ENCODE data around the gene PDZK1IP1.
"Not testable (repeated sequence)": the region's sequence is repeated elsewhere in the genome, so short reads cannot be mapped to it uniquely, and the experiment has no call there.

PDZK1IP1 gene

GRCh38 chr1:47143654-47144053 is 46.2 kb downstream of the PDZK1IP1 start:
- TF ChIP-seq CTCF (conservative IDR thresholded peaks at IDR 0.05; ENCODE audit: low read depth, low read length), result peak; percentile 47
- not testable (repeated sequence) for H3K4me3 ChIP-seq (ENCODE audit: low read length); DNase-seq (ENCODE audit: low read depth)

DNA sequence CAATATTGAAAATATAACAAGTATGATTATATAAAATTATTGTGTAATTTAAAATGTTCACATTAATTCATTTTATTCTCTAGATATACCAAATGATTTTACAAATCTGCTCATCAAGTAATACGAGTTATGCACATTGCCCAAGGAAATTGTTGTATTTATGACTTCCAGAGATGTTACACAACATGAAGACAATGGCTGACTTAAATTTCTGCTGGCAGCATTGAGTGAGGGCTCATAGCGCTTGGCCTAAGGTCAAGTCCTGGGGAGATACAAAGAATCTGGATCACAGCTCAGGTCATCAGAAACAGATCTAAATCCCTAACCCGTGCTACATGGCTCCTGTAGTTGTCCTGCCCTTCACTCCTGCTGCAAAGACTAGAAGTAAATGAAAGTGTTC is 49.5 kb downstream of the PDZK1IP1 start:
- not testable (repeated sequence) for H3K4me3 ChIP-seq (ENCODE audit: low read length); DNase-seq (ENCODE audit: low read depth)

- no peak overlapping the region for H3K4me3 ChIP-seq (ENCODE audit: low read length)
- DNase-seq (ENCODE audit: low read depth), result no peak
- TF ChIP-seq CTCF (conservative IDR thresholded peaks at IDR 0.05; ENCODE audit: low read depth, low read length), result no peak
Measured at GRCh38 chr1:47137925-47138615, 51.8 kb downstream of the PDZK1IP1 start.

DNA sequence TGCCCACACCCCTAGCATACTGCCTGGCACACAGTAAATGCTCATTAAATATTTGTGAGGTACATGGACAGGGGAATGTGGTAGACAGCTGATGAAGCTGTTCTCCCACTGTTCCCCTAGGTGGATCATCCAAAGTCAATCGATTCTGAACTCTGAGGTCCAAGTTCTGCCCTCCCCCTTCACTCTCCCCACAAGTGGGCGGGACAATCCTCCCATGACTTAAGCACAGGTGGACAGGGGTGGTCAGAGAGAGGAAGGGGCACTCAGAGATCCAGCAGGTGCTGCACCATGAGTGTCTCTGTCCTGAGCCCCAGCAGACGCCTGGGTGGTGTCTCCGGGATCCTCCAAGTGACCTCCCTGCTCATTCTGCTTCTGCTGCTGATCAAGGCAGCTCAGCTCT is 52.6 kb downstream of the PDZK1IP1 start, which contains the start of gene CYP4A22:
CYP4A22 (plus strand) TSS at position 244 of the 400 bp plus-strand sequence; CDS start at position 289, 45 bp downstream.
- no peak within 1 kb of the TSS for H3K4me3 ChIP-seq (ENCODE audit: low read length)
- DNase-seq (ENCODE audit: low read depth), result no peak
- TF ChIP-seq CTCF (conservative IDR thresholded peaks at IDR 0.05; ENCODE audit: low read depth, low read length), result no peak
